IMR-90 (cell line): ENCODE results near the gene CCDC60. TPM values are rescaled to one million over a fixed set of nuclear protein-coding genes. Genes with fewer than 3 reads are reported as not detected.

Source experiments
- ATAC-seq: fragments of 200-7000 bp; cut with Tn5 transposase; 2 replicates; pipeline ENCODE4 v1.9.1; 2020; ENCODE audit warnings: low read depth, mild to moderate bottlenecking, moderate library complexity
- BruUV-seq: library from RNA; stranded (reverse); fragments of 400-500 nt; replicated peaks from 2 replicates; lab custom pipeline; 2021; lab: Mats Ljungman, UMichigan
- CTCF ChIA-PET: fragments of 300-600 bp; formaldehyde crosslinking; extraction: SDS; loops from one replicate; lab custom pipeline; 2021; ENCODE audit warnings: antibody characterized with exemption; lab: Yijun Ruan, JAX
- POLR2A ChIA-PET: fragments of 300-600 bp; sonication (Branson Sonifier 250); formaldehyde crosslinking; loops from one replicate; lab custom pipeline; 2022; ENCODE audit warnings: antibody characterized with exemption; ENCODE audit not compliant: unreplicated experiment; lab: Charles Lee
- DNase-seq: peaks from one replicate; pipeline ENCODE4 v3.0.0; 2013
- H2AFZ ChIP-seq: replicated peaks from 2 replicates; pipeline ENCODE3; 2013; ENCODE audit warnings: low read length, mild to moderate bottlenecking; ENCODE audit not compliant: poor library complexity
- H2AK5ac ChIP-seq: 2 replicates; pipeline ENCODE4 v1.6.1; 2013; ENCODE audit warnings: low read depth, low read length, inconsistent platforms
- H2AK9ac ChIP-seq: replicated peaks from 2 replicates; pipeline ENCODE3; 2013; ENCODE audit warnings: mild to moderate bottlenecking, low read depth, low read length, moderate library complexity; ENCODE audit not compliant: poor library complexity
- H2BK120ac ChIP-seq: 2 replicates; pipeline ENCODE4 v1.6.1; 2013; ENCODE audit warnings: low read depth, low read length, inconsistent platforms
- H2BK15ac ChIP-seq: 3 replicates; pipeline ENCODE4 v1.6.1; 2013; ENCODE audit warnings: low read depth, low read length, inconsistent platforms
- H2BK20ac ChIP-seq: 2 replicates; pipeline ENCODE4 v1.6.1; 2013; ENCODE audit warnings: low read depth, mild to moderate bottlenecking, inconsistent platforms, low read length, moderate library complexity
- H2BK5ac ChIP-seq: 2 replicates; pipeline ENCODE4 v1.6.1; 2013; ENCODE audit warnings: mild to moderate bottlenecking, low read depth, low read length, inconsistent platforms; ENCODE audit not compliant: poor library complexity, severe bottlenecking
- H3K14ac ChIP-seq: replicated peaks from 2 replicates; pipeline ENCODE4 v1.6.1; 2013; ENCODE audit warnings: low read depth, low read length, inconsistent platforms
- H3K18ac ChIP-seq: 2 replicates; pipeline ENCODE4 v1.6.1; 2013; ENCODE audit warnings: low read depth, low read length, control low read depth
- H3K23ac ChIP-seq: 2 replicates; pipeline ENCODE4 v1.6.1; 2013; ENCODE audit warnings: low read depth, low read length, inconsistent platforms
- H3K27ac ChIP-seq: 2 replicates; pipeline ENCODE4 v1.5.1; 2013; ENCODE audit warnings: mild to moderate bottlenecking, control low read depth, low read length; ENCODE audit not compliant: insufficient read depth
- H3K27me3 ChIP-seq: 2 replicates; pipeline ENCODE4 v1.6.1; 2013; ENCODE audit warnings: low read length; ENCODE audit not compliant: control insufficient read depth, insufficient read depth
- H3K36me3 ChIP-seq: 2 replicates; pipeline ENCODE4 v1.6.1; 2013; ENCODE audit warnings: low read length, mixed read lengths; ENCODE audit not compliant: control insufficient read depth, insufficient read depth
- H3K4ac ChIP-seq: 2 replicates; pipeline ENCODE4 v1.6.1; 2013; ENCODE audit warnings: low read depth, low read length, inconsistent platforms
- H3K4me1 ChIP-seq: 2 replicates; pipeline ENCODE4 v1.6.1; 2013; ENCODE audit warnings: low read length, mixed read lengths; ENCODE audit not compliant: control insufficient read depth, insufficient read depth
- H3K4me2 ChIP-seq: 2 replicates; pipeline ENCODE4 v1.6.1; 2013; ENCODE audit warnings: low read depth, mild to moderate bottlenecking, control low read depth, low read length, moderate library complexity
- H3K4me3 ChIP-seq: 2 replicates; pipeline ENCODE4 v1.5.1; 2013; ENCODE audit warnings: low read depth, mild to moderate bottlenecking, control low read depth, low read length, moderate library complexity; ENCODE audit not compliant: insufficient read depth
- H3K56ac ChIP-seq: 2 replicates; pipeline ENCODE4 v1.6.1; 2013; ENCODE audit warnings: low read length, inconsistent platforms; ENCODE audit not compliant: insufficient read depth; ENCODE audit errors: extremely low read depth
- H3K79me1 ChIP-seq, 2 experiments: 2 replicates each; pipeline ENCODE4 v1.6.1; 2013; ENCODE audit warnings: low read length in 2 of 2, inconsistent platforms in 1 of 2, low read depth in 1 of 2
- H3K9ac ChIP-seq: 2 replicates; pipeline ENCODE4 v1.6.1; 2013; ENCODE audit warnings: low read depth, low read length, control low read depth
- H3K9me1 ChIP-seq: 2 replicates; pipeline ENCODE4 v1.6.1; 2013; ENCODE audit warnings: low read length, inconsistent platforms; ENCODE audit not compliant: insufficient read depth
- H3K9me3 ChIP-seq: 2 replicates; pipeline ENCODE4 v1.6.1; 2013; ENCODE audit warnings: low read length; ENCODE audit not compliant: control insufficient read depth, insufficient read depth
- H4K20me1 ChIP-seq: 2 replicates; pipeline ENCODE4 v1.6.1; 2013; ENCODE audit warnings: low read length, inconsistent platforms; ENCODE audit not compliant: insufficient read depth
- H4K5ac ChIP-seq: 2 replicates; pipeline ENCODE4 v1.6.1; 2013; ENCODE audit warnings: mild to moderate bottlenecking, low read depth, low read length, control low read depth
- H4K8ac ChIP-seq, 2 experiments: 2 replicates each; pipeline ENCODE4 v1.6.1; 2013; ENCODE audit warnings: low read depth in 2 of 2, low read length in 2 of 2, control low read depth in 1 of 2, inconsistent platforms in 1 of 2
- H4K91ac ChIP-seq: 2 replicates; pipeline ENCODE4 v1.6.1; 2013; ENCODE audit warnings: low read depth, low read length, inconsistent platforms; ENCODE audit not compliant: insufficient read depth
- BHLHE40 ChIP-seq: fragments of 150-350 bp; IDR thresholded peaks from 2 replicates; pipeline ENCODE4 v1.6.1; 2016; ENCODE audit warnings: mild to moderate bottlenecking, low read depth, low read length
- CEBPB ChIP-seq: IDR thresholded peaks from 2 replicates; pipeline ENCODE4 v1.6.1; 2012; ENCODE audit warnings: low read depth, low read length, improper control_type of control experiment
- ELK1 ChIP-seq: fragments of 150-350 bp; IDR thresholded peaks from 2 replicates; pipeline ENCODE4 v1.6.1; 2016; ENCODE audit warnings: low read depth, mild to moderate bottlenecking, low read length, moderate library complexity, borderline replicate concordance
- FOS ChIP-seq: fragments of 150-350 bp; IDR thresholded peaks from 2 replicates; pipeline ENCODE4 v1.6.1; 2016; ENCODE audit warnings: low read depth, low read length
- MAFK ChIP-seq: IDR thresholded peaks from 2 replicates; pipeline ENCODE4 v1.6.1; 2012; ENCODE audit warnings: low read depth, low read length, improper control_type of control experiment
- MAZ ChIP-seq: IDR thresholded peaks from 2 replicates; pipeline ENCODE4 v1.6.1; 2012; ENCODE audit warnings: low read depth, mild to moderate bottlenecking, low read length, improper control_type of control experiment, moderate library complexity, borderline replicate concordance
- MXI1 ChIP-seq: IDR thresholded peaks from 2 replicates; pipeline ENCODE4 v1.6.1; 2012; ENCODE audit warnings: low read depth, mild to moderate bottlenecking, low read length, moderate library complexity, borderline replicate concordance
- NFE2L2 ChIP-seq: fragments of 150-350 bp; IDR thresholded peaks from 2 replicates; pipeline ENCODE4 v1.6.1; 2016; ENCODE audit warnings: low read depth, mild to moderate bottlenecking, low read length
- RAD21 ChIP-seq: IDR thresholded peaks from 2 replicates; pipeline ENCODE4 v1.6.1; 2012; ENCODE audit warnings: low read length, improper control_type of control experiment
- RCOR1 ChIP-seq: IDR thresholded peaks from 2 replicates; pipeline ENCODE4 v1.6.1; 2012; ENCODE audit warnings: mild to moderate bottlenecking, low read length, improper control_type of control experiment; ENCODE audit not compliant: insufficient replicate concordance
- RFX5 ChIP-seq: IDR thresholded peaks from 2 replicates; pipeline ENCODE4 v1.8.0; 2012; ENCODE audit warnings: low read depth, mild to moderate bottlenecking, low read length, moderate library complexity
- SMC3 ChIP-seq: fragments of 150-350 bp; IDR thresholded peaks from 2 replicates; pipeline ENCODE4 v1.6.1; 2016; ENCODE audit warnings: low read depth, mild to moderate bottlenecking, antibody characterized with exemption, low read length, moderate library complexity
- WGBS, 2 experiments: methylation state at CpG; one replicate each; pipeline versions ENCODE4 v1.1.5 to v1.1.7; 2013; ENCODE audit warnings: missing lambda C conversion rate in 2 of 2; ENCODE audit not compliant: insufficient read length in 1 of 2; ENCODE audit errors: extremely low coverage in 2 of 2; 5-methylcytosine and 5-hydroxymethylcytosine counted together
- dilution Hi-C: fragments of 300-500 bp; cut with HindIII; formaldehyde crosslinking; loops from one replicate; pipeline ENCODE4 v1.14.3; 2018; ENCODE audit warnings: low sequenced_read_pairs; ENCODE audit not compliant: unreplicated experiment
- in situ Hi-C: fragments of 300-500 bp; cut with MboI; formaldehyde crosslinking; loops from 3 replicates; pipeline ENCODE4 v1.14.3; 2019; ENCODE audit warnings: low sequenced_read_pairs, inconsistent platforms, mixed read lengths
- intact Hi-C: fragments of 100-400 bp; cut with micrococcal nuclease; formaldehyde crosslinking; loops from 2 replicates; pipeline ENCODE4 v1.10.0; 2022
- polyA plus RNA-seq, 3 experiments: library from polyadenylated mRNA; depleted of rRNA; stranded (reverse); fragments of >200 nt; gene quantifications; 2 replicates each; pipeline ENCODE4 v1.2.3, GENCODE V29; 2012; ENCODE audit warnings: low replicate concordance in 1 of 3
- total RNA-seq: library from RNA; depleted of rRNA; stranded (reverse); fragments of >200 nt; gene quantifications from 2 replicates; pipeline ENCODE4 v1.2.3, GENCODE V29; 2012
- TF ChIP-seq, protein P1 (sequence below): fragments of 150-350 bp; IDR thresholded peaks from 2 replicates; pipeline ENCODE4 v1.6.1; 2017; ENCODE audit warnings: mild to moderate bottlenecking, antibody characterized with exemption, low read length, low read depth
- TF ChIP-seq, protein P2 (sequence below): conservative IDR thresholded peaks from 2 replicates; pipeline ENCODE4 v1.5.1; 2012; ENCODE audit warnings: mild to moderate bottlenecking, low read depth, low read length, improper control_type of control experiment

Gene CCDC60
- total and polyA plus RNA-seq, 2 of the 4 experiments (the other 2 are of a cell fraction): not detected

GRCh38 chr12:119446459-119446858, 111.9 kb downstream of the CCDC60 start:
- dilution Hi-C loops (no loop called here), in situ Hi-C loops (no loop called here), intact Hi-C loops (no loop called here)
- Histone ChIP-seq H3K27me3 (no peaks in the 10 kb centered on the region), H3K9me1 (no peaks in the 10 kb centered on the region), H3K9me3 (peaks cover 6% of the 10 kb centered on the region), H3K18ac (no peak overlapping the region), H3K23ac (no peak overlapping the region), H3K4ac (no peak overlapping the region), H2BK120ac (no peak overlapping the region), H3K4me1 (no peaks in the 10 kb centered on the region), H3K9ac (no peak overlapping the region), H3K79me1 (no peaks in the 10 kb centered on the region), H3K27ac (no peak overlapping the region), H4K8ac (no peak overlapping the region), H3K4me2 (no peak overlapping the region), H4K91ac (no peak overlapping the region), H3K14ac (no peak overlapping the region), H2AK5ac (no peak overlapping the region), H2BK5ac (no peak overlapping the region), H3K36me3 (no peaks in the 10 kb centered on the region), H4K20me1 (no peaks in the 10 kb centered on the region), H2AK9ac (no peak overlapping the region), H4K5ac (no peak overlapping the region), H2AFZ (no peak overlapping the region), H3K56ac (no peak overlapping the region), H2BK20ac (no peak overlapping the region), H2BK15ac (no peak overlapping the region), H3K4me3 (no peak overlapping the region)
- ATAC-seq (no peak), DNase-seq (no peak)
- TF ChIP-seq ELK1: no peak
- no peak for TF ChIP-seq CEBPB
- no peak for TF ChIP-seq MAZ
- TF ChIP-seq NFE2L2: no peak
- no peak for TF ChIP-seq RCOR1
- TF ChIP-seq SMC3: no peak
- no peak for TF ChIP-seq MXI1
- no peak for TF ChIP-seq RAD21
- TF ChIP-seq, protein P1, sequence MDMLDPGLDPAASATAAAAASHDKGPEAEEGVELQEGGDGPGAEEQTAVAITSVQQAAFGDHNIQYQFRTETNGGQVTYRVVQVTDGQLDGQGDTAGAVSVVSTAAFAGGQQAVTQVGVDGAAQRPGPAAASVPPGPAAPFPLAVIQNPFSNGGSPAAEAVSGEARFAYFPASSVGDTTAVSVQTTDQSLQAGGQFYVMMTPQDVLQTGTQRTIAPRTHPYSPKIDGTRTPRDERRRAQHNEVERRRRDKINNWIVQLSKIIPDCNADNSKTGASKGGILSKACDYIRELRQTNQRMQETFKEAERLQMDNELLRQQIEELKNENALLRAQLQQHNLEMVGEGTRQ: no peak
- no peak for TF ChIP-seq BHLHE40
- TF ChIP-seq, protein P2, sequence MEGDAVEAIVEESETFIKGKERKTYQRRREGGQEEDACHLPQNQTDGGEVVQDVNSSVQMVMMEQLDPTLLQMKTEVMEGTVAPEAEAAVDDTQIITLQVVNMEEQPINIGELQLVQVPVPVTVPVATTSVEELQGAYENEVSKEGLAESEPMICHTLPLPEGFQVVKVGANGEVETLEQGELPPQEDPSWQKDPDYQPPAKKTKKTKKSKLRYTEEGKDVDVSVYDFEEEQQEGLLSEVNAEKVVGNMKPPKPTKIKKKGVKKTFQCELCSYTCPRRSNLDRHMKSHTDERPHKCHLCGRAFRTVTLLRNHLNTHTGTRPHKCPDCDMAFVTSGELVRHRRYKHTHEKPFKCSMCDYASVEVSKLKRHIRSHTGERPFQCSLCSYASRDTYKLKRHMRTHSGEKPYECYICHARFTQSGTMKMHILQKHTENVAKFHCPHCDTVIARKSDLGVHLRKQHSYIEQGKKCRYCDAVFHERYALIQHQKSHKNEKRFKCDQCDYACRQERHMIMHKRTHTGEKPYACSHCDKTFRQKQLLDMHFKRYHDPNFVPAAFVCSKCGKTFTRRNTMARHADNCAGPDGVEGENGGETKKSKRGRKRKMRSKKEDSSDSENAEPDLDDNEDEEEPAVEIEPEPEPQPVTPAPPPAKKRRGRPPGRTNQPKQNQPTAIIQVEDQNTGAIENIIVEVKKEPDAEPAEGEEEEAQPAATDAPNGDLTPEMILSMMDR: no peak
- no peak for TF ChIP-seq RFX5
- no peak for TF ChIP-seq MAFK
- no peak for TF ChIP-seq FOS
- POLR2A ChIA-PET: no interaction called here
- WGBS, 2 experiments: 20% methylated on average over 1 of the region's 3 CpGs; no CpG with 5 or more reads in 1 of the 2 experiments
- BruUV-seq: no TSS peak
- CTCF ChIA-PET: no interaction called here
